ENCODE results near the gene PDE7B. TPM values are rescaled to one million over a fixed set of nuclear protein-coding genes. Genes with fewer than 3 reads are reported as not detected.

The PDE7B gene
- total RNA-seq, 2 experiments from 2014 or later: 0.25 to 0.31 TPM

DNA sequence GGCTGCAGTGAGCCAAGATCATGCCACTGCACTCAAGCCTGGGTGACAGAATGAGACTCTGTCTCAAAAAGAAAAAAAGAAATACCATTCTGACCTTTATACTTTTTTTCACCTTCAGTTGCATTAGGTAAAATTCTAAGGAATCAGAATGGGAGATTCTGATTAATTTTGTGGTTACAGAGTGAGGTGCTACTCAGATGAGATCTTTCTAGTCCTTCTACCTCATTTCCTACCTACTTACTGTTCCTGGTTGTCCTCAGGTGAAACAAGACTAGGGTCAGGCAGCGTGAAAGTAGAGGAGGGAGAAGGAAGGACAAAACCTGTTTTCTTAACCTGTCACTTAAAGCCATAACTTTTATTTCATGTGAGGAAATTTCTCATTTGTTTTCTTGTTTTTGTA, 334.9 kb downstream of the PDE7B start:
- H3K36me3 Mint-ChIP-seq (ENCODE audit: low read depth): no peaks in the 10 kb centered on the region
- no peaks in the 10 kb centered on the region for H3K27me3 Mint-ChIP-seq (ENCODE audit: low read depth)
- H3K4me1 Mint-ChIP-seq (ENCODE audit: low read depth): no peaks in the 10 kb centered on the region
- CTCF ChIA-PET: no interaction called here
- DNase-seq: no peak
- intact Hi-C loops (cut with micrococcal nuclease): no loop called here
- H3K27ac Mint-ChIP-seq: no peak overlapping the region
- no peaks in the 10 kb centered on the region for H3K9me3 Mint-ChIP-seq
- H3K4me3 Mint-ChIP-seq: no peak overlapping the region

DNA sequence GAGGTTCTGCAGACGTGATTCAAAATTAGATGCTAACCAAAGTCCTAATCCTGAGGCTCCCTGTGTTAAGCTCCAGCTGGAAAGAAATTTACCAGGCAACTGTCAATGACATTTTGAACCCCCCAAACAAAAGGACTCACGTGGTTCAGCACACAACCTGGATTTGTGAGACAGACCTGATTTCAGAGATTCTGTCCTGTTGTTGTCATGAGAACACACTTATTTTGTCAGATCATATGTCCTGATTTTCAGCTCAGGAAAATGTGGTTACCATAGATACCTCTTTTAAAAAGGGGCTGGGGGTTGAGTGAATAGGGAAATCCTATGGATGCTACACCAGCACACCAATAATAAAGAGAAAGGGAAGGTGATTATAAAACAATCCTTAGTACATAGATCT, 337.0 kb downstream of the PDE7B start:
- intact Hi-C loops (cut with micrococcal nuclease): no loop called here
- no peak overlapping the region for H3K4me3 Mint-ChIP-seq
- no peaks in the 10 kb centered on the region for H3K9me3 Mint-ChIP-seq
- DNase-seq: no peak
- H3K36me3 Mint-ChIP-seq (ENCODE audit: low read depth): no peaks in the 10 kb centered on the region
- no peaks in the 10 kb centered on the region for H3K4me1 Mint-ChIP-seq (ENCODE audit: low read depth)
- no peak overlapping the region for H3K27ac Mint-ChIP-seq
- CTCF ChIA-PET: no interaction called here
- H3K27me3 Mint-ChIP-seq (ENCODE audit: low read depth): no peaks in the 10 kb centered on the region

DNA sequence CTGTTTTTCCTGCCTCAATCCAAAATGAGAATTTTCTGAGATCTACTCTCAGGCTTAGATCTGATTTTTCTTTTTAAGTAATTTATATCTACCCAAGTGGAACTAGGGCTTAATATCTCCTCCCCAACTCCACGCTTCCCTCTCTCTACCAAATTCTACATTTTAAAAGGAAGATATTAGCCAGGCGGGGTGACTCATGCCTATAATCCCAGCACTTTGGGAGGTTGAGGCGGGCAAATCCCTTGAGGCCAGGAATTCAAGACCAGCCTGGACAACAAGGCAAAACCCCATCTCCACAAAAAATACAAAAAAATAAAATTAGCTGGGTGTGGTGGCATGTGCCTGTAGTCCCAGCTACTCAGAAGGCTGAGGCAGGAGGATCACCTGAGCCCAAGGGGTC, 337.6 kb downstream of the PDE7B start:
- H3K36me3 Mint-ChIP-seq (ENCODE audit: low read depth): no peaks in the 10 kb centered on the region
- no peak overlapping the region for H3K4me3 Mint-ChIP-seq
- no peak overlapping the region for H3K27ac Mint-ChIP-seq
- no peaks in the 10 kb centered on the region for H3K27me3 Mint-ChIP-seq (ENCODE audit: low read depth)
- no peaks in the 10 kb centered on the region for H3K9me3 Mint-ChIP-seq
- no peak for DNase-seq
- intact Hi-C loops (cut with micrococcal nuclease): no loop called here
- CTCF ChIA-PET: no interaction called here
- no peaks in the 10 kb centered on the region for H3K4me1 Mint-ChIP-seq (ENCODE audit: low read depth)

DNA sequence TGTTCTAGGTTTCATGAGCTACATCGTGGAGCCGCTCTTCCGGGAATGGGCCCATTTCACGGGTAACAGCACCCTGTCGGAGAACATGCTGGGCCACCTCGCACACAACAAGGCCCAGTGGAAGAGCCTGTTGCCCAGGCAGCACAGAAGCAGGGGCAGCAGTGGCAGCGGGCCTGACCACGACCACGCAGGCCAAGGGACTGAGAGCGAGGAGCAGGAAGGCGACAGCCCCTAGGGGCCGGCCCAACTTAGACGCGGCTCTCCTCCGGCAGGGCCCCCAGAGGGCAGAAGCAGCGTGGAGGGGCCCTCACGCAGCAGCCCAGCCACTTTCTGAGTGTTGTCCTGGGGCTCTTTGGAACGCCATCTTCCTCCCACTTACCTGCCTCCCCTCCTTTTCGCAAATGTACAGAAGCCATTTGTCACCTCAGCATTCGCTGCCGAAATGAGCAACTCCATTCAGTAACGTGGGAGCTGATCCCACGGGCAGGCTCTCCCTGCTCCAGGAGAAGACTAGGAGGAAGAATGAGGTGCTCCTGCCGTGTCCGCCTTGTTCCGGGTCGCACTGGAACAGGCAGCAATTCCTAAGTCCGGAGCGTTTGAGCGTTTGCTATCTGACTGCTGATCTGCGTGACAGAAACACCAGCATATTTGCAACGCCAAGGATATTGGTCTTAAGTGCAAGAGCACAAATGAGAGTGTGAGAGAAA, 340.3 kb downstream of the PDE7B start:
- Mint-ChIP-seq H3K27me3 (ENCODE audit: low read depth) (no peaks in the 10 kb centered on the region), H3K4me3 (no peak overlapping the region), H3K27ac (no peak overlapping the region), H3K9me3 (no peaks in the 10 kb centered on the region), H3K36me3 (ENCODE audit: low read depth) (no peaks in the 10 kb centered on the region), H3K4me1 (ENCODE audit: low read depth) (no peaks in the 10 kb centered on the region)
- no peak for DNase-seq
- CTCF ChIA-PET: interaction anchor here (0.5 to 0.9 kb wide), 2 partner anchors 35 to 267 kb away, joined by 3 read pairs; no protein-coding TSS in a partner anchor
- intact Hi-C loops (cut with micrococcal nuclease): no loop called here

DNA sequence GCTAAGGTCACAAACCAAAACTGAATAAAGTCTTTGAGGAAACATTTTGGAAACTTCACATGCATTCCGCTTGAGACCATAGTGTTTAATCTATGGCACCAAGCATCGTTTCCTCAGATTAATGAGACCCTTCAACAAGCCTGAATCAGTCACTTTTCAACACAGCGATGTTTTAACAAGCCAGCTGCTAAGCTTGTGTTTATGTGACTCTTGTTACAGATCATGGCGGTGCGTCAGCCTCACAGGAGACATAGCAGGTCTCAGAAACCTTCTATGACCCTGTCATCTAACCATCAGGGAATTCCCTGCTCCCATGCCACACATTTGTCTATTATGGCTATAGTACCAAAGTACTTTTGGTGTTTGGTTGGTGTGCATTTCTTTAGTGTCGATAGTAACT, 341.4 kb downstream of the PDE7B start:
- no peak for DNase-seq
- CTCF ChIA-PET: interaction anchor here (0.7 to 0.9 kb wide), 2 partner anchors 33 to 254 kb away, joined by 3 read pairs; no protein-coding TSS in a partner anchor
- Mint-ChIP-seq H3K27me3 (ENCODE audit: low read depth) (no peaks in the 10 kb centered on the region), H3K36me3 (ENCODE audit: low read depth) (no peaks in the 10 kb centered on the region), H3K27ac (no peak overlapping the region), H3K9me3 (no peaks in the 10 kb centered on the region), H3K4me3 (no peak overlapping the region), H3K4me1 (ENCODE audit: low read depth) (no peaks in the 10 kb centered on the region)
- intact Hi-C loops (cut with micrococcal nuclease): no loop called here

DNA sequence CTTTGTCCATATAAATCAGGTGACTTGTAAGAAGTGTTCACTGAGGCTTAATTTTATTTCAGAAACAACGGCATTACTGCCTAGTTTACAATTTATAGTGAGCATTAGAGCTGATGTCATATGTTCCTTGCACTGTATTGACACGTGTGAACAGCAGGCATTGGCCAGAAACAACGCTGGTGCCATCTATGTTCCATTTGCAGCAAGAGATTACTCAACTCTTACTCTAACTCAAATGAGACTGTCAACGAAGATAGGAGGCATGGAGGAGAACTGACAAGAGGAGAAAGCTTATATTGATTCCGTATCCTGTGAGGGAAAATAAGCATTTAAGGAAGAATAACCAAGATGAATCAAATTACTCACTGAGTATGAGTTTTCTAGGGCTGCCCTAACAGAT, 350.2 kb downstream of the PDE7B start:
- H3K9me3 Mint-ChIP-seq: no peaks in the 10 kb centered on the region
- no peaks in the 10 kb centered on the region for H3K4me1 Mint-ChIP-seq (ENCODE audit: low read depth)
- CTCF ChIA-PET: interaction anchor here (1.0 to 1.8 kb wide), 3 partner anchors 11 to 666 kb away, joined by 3 to 6 read pairs (median 4); no protein-coding TSS in a partner anchor
- DNase-seq: no peak
- H3K27me3 Mint-ChIP-seq (ENCODE audit: low read depth): no peaks in the 10 kb centered on the region
- H3K27ac Mint-ChIP-seq: no peak overlapping the region
- intact Hi-C loops (cut with micrococcal nuclease): no loop called here
- no peak overlapping the region for H3K4me3 Mint-ChIP-seq
- H3K36me3 Mint-ChIP-seq (ENCODE audit: low read depth): no peaks in the 10 kb centered on the region

DNA sequence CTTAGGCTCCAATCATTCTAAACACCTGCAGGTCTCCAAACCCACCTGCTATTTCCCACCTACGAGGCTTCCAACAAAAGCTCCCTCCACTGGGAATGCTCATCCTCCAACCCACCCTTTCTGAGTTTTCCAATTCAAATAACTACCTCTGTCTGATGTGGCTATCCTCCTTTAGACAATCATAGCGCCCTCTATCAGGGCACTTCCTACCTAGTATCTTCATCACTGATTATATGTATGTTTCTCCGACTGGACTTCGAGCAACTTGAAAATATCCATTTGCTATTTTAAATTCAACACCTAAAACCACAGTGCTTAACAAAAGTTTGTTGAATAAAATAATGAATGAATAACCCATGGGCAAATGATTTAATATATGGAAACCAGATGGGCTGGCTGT, 357.3 kb downstream of the PDE7B start:
- intact Hi-C loops (cut with micrococcal nuclease): no loop called here
- DNase-seq: no peak
- Mint-ChIP-seq H3K27me3 (ENCODE audit: low read depth) (no peaks in the 10 kb centered on the region), H3K9me3 (no peaks in the 10 kb centered on the region), H3K27ac (no peak overlapping the region), H3K36me3 (ENCODE audit: low read depth) (no peaks in the 10 kb centered on the region), H3K4me3 (no peak overlapping the region), H3K4me1 (ENCODE audit: low read depth) (no peaks in the 10 kb centered on the region)
- CTCF ChIA-PET: interaction anchor here (1.3 kb wide), 1 partner anchor 18 kb away, joined by 3 read pairs; no protein-coding TSS in a partner anchor

DNA sequence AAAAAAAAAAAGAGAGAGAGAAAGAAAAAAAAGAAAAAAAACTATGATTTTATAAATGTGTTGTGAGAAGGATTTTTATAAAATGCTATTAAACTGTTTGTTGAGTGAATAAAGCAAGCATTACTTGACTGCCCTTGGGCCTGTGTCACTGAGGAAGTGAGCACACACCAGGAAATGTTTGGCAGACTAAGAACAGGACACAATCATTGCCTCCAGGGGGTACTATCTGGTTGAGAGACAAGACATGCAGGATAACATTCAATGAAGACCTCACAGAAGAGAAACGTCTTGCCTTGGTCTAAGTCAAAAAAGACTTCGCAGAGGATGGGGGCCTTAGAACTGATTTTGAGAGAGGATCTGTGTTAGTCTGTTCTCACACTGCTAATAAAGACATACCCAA, 358.0 kb downstream of the PDE7B start:
- no peaks in the 10 kb centered on the region for H3K27me3 Mint-ChIP-seq (ENCODE audit: low read depth)
- intact Hi-C loops (cut with micrococcal nuclease): no loop called here
- DNase-seq: no peak
- H3K9me3 Mint-ChIP-seq: no peaks in the 10 kb centered on the region
- no peaks in the 10 kb centered on the region for H3K4me1 Mint-ChIP-seq (ENCODE audit: low read depth)
- no peaks in the 10 kb centered on the region for H3K36me3 Mint-ChIP-seq (ENCODE audit: low read depth)
- no peak overlapping the region for H3K27ac Mint-ChIP-seq
- H3K4me3 Mint-ChIP-seq: no peak overlapping the region
- CTCF ChIA-PET: interaction anchor here (1.3 kb wide), 1 partner anchor 17 kb away, joined by 3 read pairs; no protein-coding TSS in a partner anchor

DNA sequence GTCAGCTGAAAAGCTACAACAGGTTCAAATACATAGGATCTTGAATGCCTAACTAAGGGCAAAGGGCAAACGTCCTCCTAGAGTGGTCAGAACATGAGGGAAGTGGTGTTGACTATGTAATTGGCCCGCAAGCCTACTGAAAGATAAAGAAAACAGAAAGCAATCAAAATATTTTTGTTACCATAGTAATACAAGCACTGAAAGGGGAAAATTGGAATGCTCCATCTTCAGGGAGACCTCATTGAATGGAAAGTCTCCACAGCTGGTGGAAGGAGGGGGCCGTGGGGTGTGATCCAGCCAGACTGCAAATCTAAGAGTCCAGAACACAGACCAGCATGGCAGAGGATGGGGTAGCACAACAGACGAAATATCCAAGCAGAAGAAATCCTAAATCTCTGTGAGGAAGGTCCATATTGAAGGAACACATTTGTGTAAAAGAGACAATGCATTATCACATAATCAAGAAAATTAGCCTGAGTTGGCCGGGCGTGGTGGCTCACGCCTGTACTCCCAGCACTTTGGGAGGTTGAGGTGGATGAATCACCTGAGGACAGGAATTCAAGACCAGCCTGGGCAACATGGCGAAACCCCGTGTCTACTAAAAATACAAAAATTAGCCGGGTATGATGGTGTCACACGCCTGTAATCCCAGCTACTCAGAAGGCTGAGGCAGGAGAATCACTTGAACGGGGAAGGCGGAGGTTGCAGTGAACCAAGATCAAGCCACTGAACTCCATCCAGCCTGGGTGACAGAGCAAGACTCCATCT, 359.1 kb downstream of the PDE7B start:
- Mint-ChIP-seq H3K36me3 (ENCODE audit: low read depth) (no peaks in the 10 kb centered on the region), H3K27ac (no peak overlapping the region), H3K9me3 (no peaks in the 10 kb centered on the region), H3K4me3 (no peak overlapping the region), H3K4me1 (ENCODE audit: low read depth) (no peaks in the 10 kb centered on the region), H3K27me3 (ENCODE audit: low read depth) (no peaks in the 10 kb centered on the region)
- CTCF ChIA-PET: interaction anchor here (0.6 to 0.7 kb wide), 2 partner anchors 113 to 523 kb away, joined by 3 to 6 read pairs; no protein-coding TSS in a partner anchor
- no peak for DNase-seq
- intact Hi-C loops (cut with micrococcal nuclease): no loop called here

DNA sequence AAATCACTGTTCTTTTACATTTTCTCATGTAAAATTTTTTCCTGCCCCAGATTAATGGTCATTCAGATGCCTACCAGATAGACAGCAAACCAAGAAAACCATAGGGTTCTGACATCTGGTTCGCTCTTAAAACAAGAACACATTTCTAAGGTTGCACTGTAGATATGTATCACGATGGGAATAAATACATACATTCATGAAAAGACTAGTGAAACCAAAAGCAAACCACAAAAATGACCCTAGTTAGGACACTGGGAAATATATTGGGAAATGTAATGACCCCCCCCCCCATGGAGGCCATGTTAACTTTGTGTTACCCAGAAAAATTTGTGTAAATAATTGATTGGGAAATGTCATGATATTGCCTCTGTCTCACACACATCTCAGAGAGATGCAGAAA, 361.1 kb downstream of the PDE7B start:
- Mint-ChIP-seq H3K27me3 (ENCODE audit: low read depth) (no peaks in the 10 kb centered on the region), H3K4me1 (ENCODE audit: low read depth) (no peaks in the 10 kb centered on the region), H3K9me3 (no peaks in the 10 kb centered on the region), H3K36me3 (ENCODE audit: low read depth) (no peaks in the 10 kb centered on the region), H3K4me3 (no peak overlapping the region), H3K27ac (no peak overlapping the region)
- intact Hi-C loops (cut with micrococcal nuclease): no loop called here
- CTCF ChIA-PET: interaction anchor here (0.5 to 2.4 kb wide), 5 partner anchors 10 to 497 kb away, joined by 3 to 12 read pairs (median 5); no protein-coding TSS in a partner anchor
- no peak for DNase-seq

DNA sequence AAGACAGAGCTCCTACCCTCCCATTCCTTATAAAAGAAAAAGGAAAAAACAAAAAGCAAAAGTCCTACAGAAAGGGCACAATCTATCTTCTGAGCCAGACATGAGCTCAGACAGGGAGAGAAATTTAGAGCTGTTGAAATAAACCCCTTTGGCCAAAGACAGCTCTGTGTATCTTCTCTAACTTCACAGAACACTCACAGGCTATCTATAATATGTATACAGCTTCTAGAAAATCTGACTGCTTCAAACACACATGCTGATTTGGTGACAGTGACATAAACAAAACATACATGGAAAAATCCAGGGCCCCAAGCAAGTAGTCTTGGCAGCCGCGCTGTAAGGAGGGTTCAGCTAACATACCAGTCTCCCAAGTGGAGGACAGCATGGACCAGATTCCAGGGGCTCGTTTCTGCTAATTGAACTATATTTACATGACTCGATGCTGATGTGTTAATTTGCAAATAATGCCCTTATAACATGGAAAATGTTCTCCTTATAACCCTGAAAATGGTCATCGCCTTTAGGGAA, 361.6 kb downstream of the PDE7B start:
- Mint-ChIP-seq H3K36me3 (ENCODE audit: low read depth) (no peaks in the 10 kb centered on the region), H3K27ac (no peak overlapping the region), H3K4me3 (no peak overlapping the region), H3K4me1 (ENCODE audit: low read depth) (no peaks in the 10 kb centered on the region), H3K27me3 (ENCODE audit: low read depth) (no peaks in the 10 kb centered on the region), H3K9me3 (no peaks in the 10 kb centered on the region)
- no peak for DNase-seq
- intact Hi-C loops (cut with micrococcal nuclease): no loop called here
- CTCF ChIA-PET: interaction anchor here (0.5 to 2.4 kb wide), 4 partner anchors 11 to 498 kb away, joined by 3 to 12 read pairs (median 4); no protein-coding TSS in a partner anchor

DNA sequence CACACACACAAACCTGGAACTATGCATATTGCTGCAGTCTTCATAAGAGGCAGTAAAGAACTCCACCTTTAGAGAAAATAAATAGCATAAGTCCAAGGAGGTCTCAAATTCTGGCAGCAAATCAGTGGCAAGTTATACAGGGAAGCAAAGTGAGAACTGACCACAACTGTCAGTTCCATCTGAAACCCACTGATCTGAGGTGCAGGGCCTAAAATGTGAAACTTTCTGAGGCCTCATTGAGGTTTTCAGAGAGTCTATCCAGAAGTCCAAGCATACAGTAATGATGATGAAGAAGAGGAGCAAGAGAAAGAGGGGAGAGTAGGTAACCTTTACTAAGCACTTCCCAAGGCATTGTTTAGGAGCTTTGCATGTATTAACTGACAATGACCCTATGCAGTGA, 362.4 kb downstream of the PDE7B start:
- CTCF ChIA-PET: interaction anchor here (0.6 to 2.4 kb wide), 2 partner anchors 12 to 16 kb away, joined by 5 to 12 read pairs; no protein-coding TSS in a partner anchor

More for the DNA sequence above, 362.4 kb downstream of the PDE7B start:
- intact Hi-C loops (cut with micrococcal nuclease): no loop called here
- no peaks in the 10 kb centered on the region for H3K4me1 Mint-ChIP-seq (ENCODE audit: low read depth)
- no peaks in the 10 kb centered on the region for H3K9me3 Mint-ChIP-seq
- no peak for DNase-seq
- H3K4me3 Mint-ChIP-seq: no peak overlapping the region
- no peaks in the 10 kb centered on the region for H3K27me3 Mint-ChIP-seq (ENCODE audit: low read depth)
- H3K36me3 Mint-ChIP-seq (ENCODE audit: low read depth): no peaks in the 10 kb centered on the region
- no peak overlapping the region for H3K27ac Mint-ChIP-seq

Data from activated naive CD4-positive, alpha-beta T cell treated with anti-CD3 and anti-CD28 coated beads for 36 hours (primary cell).